ENCODE measurements around the gene SLC16A4.
A peak's percentile ranks its signal among the peaks of the same experiment; 100 is the strongest.
"Not testable (repeated sequence)": the region's sequence is repeated elsewhere in the genome, so short reads cannot be mapped to it uniquely, and the experiment has no call there.

Gene SLC16A4

GRCh38 chr1:110390692-110391245 lies at the start of gene SLC16A4:
TSS of gene SLC16A4 (minus strand) at chr1:110391026. CDS start at chr1:110389323, 1,703 bp downstream.
- TF ChIP-seq CTCF (conservative IDR thresholded peaks at IDR 0.05; ENCODE audit: low read length), result no peak
- H3K4me3 ChIP-seq (ENCODE audit: low read length), result peak within 1 kb of the TSS; percentile 21
- DNase-seq (ENCODE audit: low read depth), result peak; percentile 94

- not testable (repeated sequence) for DNase-seq (ENCODE audit: low read depth)
These were observed 49.0 kb upstream of the SLC16A4 start for GRCh38 chr1:110439873-110440272.

GRCh38 chr1:110438893-110439292 lies 48.1 kb upstream of the SLC16A4 start:
- no peak overlapping the region for H3K4me3 ChIP-seq (ENCODE audit: low read length)
- no peak for TF ChIP-seq CTCF (conservative IDR thresholded peaks at IDR 0.05; ENCODE audit: low read length)
- no peak for DNase-seq (ENCODE audit: low read depth)

More at GRCh38 chr1:110439873-110440272, 49.0 kb upstream of the SLC16A4 start:
- H3K4me3 ChIP-seq (ENCODE audit: low read length), result not testable (repeated sequence)

- not testable (repeated sequence) for H3K4me3 ChIP-seq (ENCODE audit: low read length); DNase-seq (ENCODE audit: low read depth)
These were observed 46.9 kb upstream of the SLC16A4 start for GRCh38 chr1:110437645-110438299.

DNA sequence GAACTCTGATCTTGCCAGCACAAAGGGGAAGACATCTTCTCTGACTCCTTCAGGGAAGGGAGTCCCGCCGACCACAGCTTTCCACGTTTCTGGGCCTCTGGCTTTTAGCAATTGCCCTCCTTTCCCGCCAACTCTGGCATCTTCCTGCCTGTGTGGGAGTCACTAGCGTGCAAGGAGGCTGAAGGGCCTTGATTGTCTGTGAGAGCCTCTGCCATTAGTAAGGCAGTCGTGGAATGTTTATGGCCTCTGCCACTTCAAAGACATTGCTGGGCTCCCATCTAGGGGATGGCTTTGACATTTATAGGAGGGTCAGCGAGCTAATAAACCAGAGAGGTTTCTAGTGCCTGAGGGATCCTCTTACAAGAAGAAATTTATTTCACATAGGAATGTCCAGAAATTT lies 45.8 kb upstream of the SLC16A4 start:
- DNase-seq (ENCODE audit: low read depth), result peak; percentile 15
- H3K4me3 ChIP-seq (ENCODE audit: low read length), result no peak overlapping the region
- no peak for TF ChIP-seq CTCF (conservative IDR thresholded peaks at IDR 0.05; ENCODE audit: low read length)

DNA sequence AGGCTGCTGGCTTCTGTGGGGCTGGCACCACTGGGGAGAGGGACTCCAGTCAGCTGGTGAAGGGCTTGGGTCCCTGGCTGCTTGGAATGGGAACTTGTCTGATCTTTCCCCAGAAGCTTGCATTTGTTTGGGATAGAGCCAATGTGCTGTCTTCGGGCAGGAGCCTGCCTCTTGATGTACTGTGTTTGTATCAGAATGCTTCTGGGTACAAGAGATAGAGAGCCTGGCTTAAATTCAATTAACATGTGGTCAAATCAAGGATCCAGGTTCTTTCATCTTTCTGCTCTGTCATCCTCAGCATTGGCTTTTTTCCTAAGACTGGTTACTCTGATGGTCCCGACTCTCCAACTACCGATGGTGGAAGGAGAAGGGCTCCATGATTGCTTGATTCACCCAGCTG lies 44.1 kb upstream of the SLC16A4 start:
- no peak overlapping the region for H3K4me3 ChIP-seq (ENCODE audit: low read length)
- TF ChIP-seq CTCF (conservative IDR thresholded peaks at IDR 0.05; ENCODE audit: low read length), result no peak
- no peak for DNase-seq (ENCODE audit: low read depth)

- no peak overlapping the region for H3K4me3 ChIP-seq (ENCODE audit: low read length)
- TF ChIP-seq CTCF (conservative IDR thresholded peaks at IDR 0.05; ENCODE audit: low read length), result no peak
- DNase-seq (ENCODE audit: low read depth), result peak; percentile 9
These were observed 43.0 kb upstream of the SLC16A4 start for GRCh38 chr1:110433803-110434202.

- DNase-seq (ENCODE audit: low read depth), result no peak
- TF ChIP-seq CTCF (conservative IDR thresholded peaks at IDR 0.05; ENCODE audit: low read length), result no peak
- H3K4me3 ChIP-seq (ENCODE audit: low read length), result no peak overlapping the region
These were observed 42.4 kb upstream of the SLC16A4 start for GRCh38 chr1:110433213-110433612.
